GM12864 (cell line): ENCODE measurements around the gene JOSD2.
A peak's percentile ranks its signal among the peaks of the same experiment; 100 is the strongest.

Experiments used
- DNase-seq: peaks from one replicate; pipeline ENCODE4 v3.0.0-alpha.2; 2011; ENCODE audit warnings: low read depth
- H3K4me3 ChIP-seq: 2 replicates; pipeline ENCODE4 v1.5.1; 2011; ENCODE audit warnings: mild to moderate bottlenecking, low read depth, low read length, control low read depth
- CTCF ChIP-seq: IDR thresholded peaks from 2 replicates; pipeline ENCODE4 v1.5.1; 2011; ENCODE audit warnings: low read depth, mild to moderate bottlenecking, moderate library complexity, low read length, control low read depth, inconsistent platforms; ENCODE audit errors: missing control alignments

JOSD2 gene

GRCh38 chr19:50479761-50480251 lies 31.2 kb downstream of the JOSD2 start:
- no peak overlapping the region for H3K4me3 ChIP-seq
- TF ChIP-seq CTCF = no peak
- no peak for DNase-seq

GRCh38 chr19:50478901-50479715 lies 31.9 kb downstream of the JOSD2 start:
- no peak overlapping the region for H3K4me3 ChIP-seq
- DNase-seq = no peak
- peak; percentile 49 for TF ChIP-seq CTCF

GRCh38 chr19:50477751-50478515 lies 33.1 kb downstream of the JOSD2 start:
- H3K4me3 ChIP-seq = peak overlapping the region; percentile 77
- no peak for DNase-seq
- TF ChIP-seq CTCF = no peak

- TF ChIP-seq CTCF = no peak
- DNase-seq = no peak
- peak overlapping the region; percentile 77 for H3K4me3 ChIP-seq
Measured at GRCh38 chr19:50476907-50477238, 34.1 kb downstream of the JOSD2 start.

GRCh38 chr19:50476224-50476906 lies 34.6 kb downstream of the JOSD2 start, which contains the start of the genes EMC10 and GARIN5A:
Gene EMC10, plus strand, starts transcription at chr19:50476507. Its CDS starts 38 bp downstream, at chr19:50476545.
Gene GARIN5A, minus strand, starts transcription at chr19:50476848. Its CDS starts 460 bp downstream, at chr19:50476388.
- peak; percentile 82 for DNase-seq
- TF ChIP-seq CTCF = no peak
- H3K4me3 ChIP-seq = peak within 1 kb of the TSS; percentile 77

GRCh38 chr19:50475736-50476223 lies 35.2 kb downstream of the JOSD2 start:
- no peak overlapping the region for H3K4me3 ChIP-seq
- no peak for DNase-seq
- no peak for TF ChIP-seq CTCF
